ENCODE data around the gene DUSP18.
"Not testable (repeated sequence)": the region's sequence is repeated elsewhere in the genome, so short reads cannot be mapped to it uniquely, and the experiment has no call there.

The DUSP18 gene

DNA sequence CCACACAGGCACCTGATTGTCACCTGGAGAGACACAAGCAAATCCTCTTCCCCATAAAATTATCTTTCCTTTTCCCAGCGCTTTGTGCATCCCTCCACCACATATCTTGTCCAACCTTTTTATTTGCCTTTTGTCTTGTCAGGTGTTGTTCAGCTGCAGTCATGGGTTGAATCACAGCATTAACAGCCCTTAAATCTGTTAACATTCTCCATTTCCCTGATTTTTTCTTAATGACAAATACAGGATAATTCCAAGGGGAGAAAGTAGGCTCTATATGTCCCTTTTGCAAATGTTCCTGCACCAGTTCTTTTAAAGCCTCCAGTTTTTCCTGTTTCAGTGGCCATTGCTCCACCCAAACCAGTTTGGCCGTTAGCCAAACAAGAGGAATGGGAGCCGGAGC lies 8.9 kb upstream of the DUSP18 start:
- DNase-seq: not testable (repeated sequence)

DNA sequence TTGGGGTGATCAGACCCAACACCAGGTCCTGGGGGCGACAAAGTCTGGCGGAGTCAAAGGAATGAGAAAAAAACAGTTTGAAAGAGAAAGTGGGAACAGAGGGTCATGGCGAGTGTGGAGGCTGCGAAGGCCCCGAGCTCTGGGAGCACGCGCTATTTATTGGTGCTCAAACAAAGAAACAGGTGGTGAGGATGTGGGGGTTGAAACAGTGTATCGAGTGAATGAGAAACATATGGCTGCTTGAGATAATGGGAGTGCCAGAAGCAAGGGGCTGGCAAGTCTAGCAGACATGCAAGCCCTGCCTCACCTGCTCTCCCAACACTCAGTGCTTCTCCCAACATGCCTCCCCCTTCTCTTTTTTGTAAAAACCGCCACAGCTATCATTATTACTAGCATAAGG lies 7.8 kb upstream of the DUSP18 start:
- no peak for DNase-seq

DNA sequence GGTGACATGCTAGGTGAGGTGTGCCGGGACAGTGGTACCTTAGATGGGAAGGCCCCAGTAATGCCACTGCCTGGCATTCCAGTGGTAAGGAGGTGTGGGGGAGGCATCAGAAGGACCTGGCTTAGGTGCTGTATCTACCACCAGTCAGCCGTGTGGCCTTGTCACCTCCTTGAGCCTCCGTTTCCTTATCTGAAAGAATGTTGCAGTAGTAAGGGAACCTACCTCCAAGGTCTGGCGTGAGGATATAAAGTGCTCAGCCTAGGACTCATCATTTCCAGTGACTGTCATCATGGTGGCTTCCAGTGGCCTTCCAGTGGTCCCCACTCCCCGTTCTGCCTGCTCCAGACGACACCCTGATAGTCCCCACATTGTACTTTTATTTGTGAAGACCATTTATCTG lies 6.8 kb upstream of the DUSP18 start:
- no peak for DNase-seq

DNA sequence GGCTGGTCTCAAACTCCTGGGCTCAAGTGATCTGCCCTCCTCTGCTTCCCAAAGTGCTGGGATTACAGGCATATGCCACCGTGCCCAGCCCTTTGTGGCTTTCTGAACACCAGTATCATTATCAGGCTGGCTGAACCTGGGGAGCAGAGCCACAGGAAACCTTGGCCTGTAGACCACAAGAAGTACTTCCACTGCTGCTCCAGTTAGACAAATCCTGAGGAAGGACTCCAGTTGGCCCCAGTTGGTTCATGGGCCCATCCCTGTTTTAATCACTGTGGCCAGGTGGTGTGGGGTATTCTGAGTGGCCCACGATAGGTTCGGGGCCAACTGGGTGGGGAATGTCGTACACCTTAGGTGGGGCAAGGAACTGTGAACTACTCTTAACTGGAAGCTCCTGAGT lies 5.5 kb upstream of the DUSP18 start:
- DNase-seq: no peak

DNA sequence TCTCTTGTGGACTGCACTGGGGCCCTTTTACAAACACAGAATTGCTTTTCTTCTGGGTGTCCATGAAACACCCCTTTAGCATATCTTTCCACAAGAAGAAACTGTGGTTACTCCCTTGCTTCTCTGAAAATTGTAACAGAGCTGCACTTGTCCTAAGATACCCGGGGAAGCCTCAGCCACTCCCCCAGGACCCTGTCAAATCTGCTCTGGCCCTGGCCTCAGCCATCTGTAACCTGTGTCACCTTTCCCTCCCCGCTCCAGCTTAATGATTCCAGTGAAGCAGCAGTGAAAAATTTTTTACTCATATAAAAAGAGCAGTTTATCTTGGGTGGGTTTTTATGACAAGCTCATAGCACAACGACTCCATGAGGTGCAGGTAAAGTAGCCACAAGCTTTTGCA lies 3.4 kb upstream of the DUSP18 start:
- no peak for DNase-seq

DNA sequence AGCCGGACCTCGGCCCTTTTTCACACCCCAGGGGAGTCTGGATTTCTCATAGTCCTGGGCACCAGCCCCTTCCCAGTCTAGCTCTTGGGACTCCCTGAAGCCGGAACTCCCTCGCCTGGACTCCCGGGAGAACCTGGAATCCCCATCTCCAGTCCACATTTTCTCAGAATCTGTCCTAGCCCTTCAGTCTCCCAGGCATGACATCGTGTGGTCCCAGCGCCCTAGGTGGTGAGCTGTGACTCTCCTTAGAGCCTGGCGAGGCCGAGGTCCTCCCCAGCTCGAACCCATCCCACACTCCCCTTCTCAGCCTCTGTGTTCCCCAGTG lies 673 bp upstream of the DUSP18 start:
- DNase-seq: peak in 1 of 2 experiments; percentile 7

DNA sequence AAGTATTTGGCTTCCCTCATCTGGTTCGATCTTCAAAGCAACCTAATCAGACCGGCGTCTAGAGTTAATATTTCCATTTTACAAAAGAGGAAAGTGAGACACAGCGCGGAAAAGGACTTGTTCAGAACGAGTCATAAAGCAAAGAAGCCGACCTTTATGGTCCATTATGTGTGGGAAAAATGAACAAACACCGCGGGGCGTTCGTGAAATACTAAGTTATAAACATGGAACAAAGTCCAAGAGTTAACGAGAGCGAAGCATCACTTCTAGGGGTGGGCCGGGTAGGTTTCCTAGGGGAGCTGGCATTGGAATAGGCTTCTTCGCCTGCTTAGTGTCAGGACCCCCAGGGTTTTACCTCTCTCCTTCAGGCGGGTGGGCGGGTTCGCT lies 575 bp downstream of the DUSP18 start:
- no peak for DNase-seq

DNA sequence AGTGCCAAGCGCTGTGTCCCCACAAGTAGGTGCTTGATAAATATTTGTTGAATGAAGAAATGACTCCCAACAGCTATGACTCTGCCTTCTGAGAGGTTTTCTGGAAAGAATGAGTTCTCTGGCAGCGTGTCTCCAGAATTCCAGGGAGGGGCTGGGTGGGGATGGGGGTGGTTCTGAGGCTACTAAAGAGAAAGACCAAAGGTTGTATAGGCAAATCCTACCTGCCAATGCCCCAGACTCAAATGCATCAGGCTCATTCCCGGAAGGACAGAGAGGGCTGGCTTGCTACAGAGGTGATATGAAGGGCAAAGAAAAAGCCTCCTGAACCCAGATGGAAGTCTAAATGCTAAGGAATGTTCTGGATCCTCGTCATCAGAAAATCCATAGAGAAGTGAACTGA lies 1.9 kb downstream of the DUSP18 start:
- no peak for DNase-seq

DNA sequence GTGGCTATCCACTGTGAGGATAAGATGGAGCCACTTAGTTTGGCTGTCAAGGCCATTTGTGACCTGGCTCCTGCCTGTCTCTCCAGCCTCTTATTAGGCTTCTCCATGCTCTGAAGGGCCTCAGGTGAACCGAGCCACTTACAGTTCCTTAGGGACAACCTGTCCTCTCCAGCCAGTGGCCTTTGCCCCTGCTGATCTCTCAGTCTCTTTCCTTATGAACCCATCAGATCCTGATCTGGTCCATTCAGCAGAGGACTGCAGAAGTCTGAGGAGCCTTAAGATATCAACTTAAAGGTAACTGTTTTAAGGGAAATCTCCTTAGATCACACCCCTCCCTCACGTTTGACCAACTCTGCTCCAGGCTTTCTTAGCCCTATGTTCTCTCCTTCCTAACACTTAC lies 2.4 kb downstream of the DUSP18 start:
- no peak for DNase-seq

DNA sequence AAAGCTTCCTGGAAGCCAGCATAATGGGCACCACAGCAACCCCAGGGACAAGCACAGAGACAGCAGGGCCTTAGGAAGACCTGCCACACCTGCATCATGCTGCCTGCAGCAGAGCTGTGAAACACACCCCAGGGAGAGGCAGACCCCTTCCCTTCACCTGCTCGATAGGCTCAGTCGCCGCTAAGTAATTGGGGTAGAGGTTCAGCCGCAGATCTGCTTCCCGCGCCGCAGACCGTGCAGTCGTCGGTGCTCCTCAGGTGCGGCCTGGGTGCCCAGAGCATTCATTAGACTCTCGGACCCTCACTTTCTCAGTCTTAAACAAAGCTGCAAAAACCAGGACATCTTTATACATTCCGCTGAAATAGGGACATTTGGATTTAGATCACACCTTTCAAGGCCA lies 2.9 kb downstream of the DUSP18 start:
- DNase-seq: no peak

DNA sequence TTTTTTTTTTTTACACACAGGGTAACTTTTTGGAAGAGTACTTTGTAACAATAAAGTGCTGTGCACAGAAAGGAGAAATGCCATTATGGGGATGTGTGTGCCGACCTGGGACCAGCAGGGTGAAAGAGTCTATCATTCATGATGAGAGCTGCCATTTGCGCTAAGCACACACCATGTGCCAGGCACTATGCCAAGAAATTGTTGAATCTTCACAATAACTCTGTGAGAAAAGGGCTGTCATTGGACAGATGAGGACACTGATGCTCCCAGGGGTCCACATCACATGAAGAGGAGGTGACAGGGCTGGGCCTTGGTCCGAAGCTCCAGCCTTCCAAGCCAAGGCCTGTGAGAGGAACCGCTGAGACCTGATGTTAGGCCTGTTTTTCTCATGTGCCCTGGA lies 5.6 kb downstream of the DUSP18 start:
- DNase-seq: peak; percentile 36 to 72

DNA sequence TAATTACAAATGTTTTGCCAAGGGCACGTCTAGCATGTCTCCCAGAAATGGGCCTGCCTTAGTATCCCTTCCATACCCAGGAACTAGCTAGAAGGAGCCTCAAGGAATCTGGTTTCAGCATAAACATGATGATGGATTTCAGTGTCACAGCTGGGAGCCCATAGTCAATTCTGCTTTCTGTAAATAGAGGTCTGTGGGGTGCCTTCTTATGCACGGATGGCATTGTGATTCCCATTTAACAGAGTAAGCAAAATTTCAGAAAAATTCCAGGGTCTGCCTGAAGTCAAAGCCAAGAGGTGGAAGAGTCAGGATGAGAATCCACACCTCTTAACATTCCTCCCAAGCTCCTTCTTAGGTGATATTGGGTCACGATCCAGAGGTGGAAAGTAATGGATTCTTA lies 12.1 kb downstream of the DUSP18 start:
- DNase-seq: no peak

DNA sequence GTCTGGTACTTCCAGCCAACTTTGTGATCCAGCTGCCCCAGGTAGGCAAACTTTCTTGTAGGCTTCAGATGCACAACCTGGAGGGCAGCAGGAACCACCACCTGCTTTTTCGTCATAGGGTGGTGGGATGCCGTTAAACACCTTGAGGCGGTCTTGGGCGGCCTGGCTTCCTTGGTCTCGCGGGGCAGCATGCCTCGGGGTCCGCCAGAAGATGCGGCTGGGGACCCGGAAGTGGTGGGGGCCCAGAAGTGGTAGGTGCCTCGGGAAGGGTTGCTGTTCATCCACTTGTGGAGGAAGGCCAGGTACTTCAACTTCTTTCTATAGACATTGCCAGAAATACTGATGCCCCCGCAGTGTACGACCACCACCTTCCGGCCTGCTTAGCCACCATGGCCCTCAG lies 13.3 kb downstream of the DUSP18 start:
- DNase-seq: no peak

DNA sequence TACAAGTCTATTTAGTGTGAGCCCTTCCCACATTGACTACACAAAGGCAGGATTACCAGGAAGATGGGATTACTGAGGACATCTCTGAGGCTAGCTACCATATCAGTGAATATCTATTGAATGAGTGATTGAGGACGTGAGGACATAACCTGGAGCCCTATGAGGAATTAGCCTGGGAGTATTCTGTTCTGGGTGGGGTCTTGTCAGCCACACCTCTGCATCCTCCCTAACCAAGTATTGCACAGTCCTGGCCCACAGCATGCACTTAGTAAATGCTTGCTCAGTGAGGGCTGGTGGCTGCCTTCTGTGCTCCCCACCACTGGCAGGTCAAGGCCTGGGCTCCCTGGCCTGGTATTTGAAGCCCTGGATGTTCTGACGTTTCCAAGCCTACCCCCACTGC lies 14.8 kb downstream of the DUSP18 start:
- no peak for DNase-seq

DNA sequence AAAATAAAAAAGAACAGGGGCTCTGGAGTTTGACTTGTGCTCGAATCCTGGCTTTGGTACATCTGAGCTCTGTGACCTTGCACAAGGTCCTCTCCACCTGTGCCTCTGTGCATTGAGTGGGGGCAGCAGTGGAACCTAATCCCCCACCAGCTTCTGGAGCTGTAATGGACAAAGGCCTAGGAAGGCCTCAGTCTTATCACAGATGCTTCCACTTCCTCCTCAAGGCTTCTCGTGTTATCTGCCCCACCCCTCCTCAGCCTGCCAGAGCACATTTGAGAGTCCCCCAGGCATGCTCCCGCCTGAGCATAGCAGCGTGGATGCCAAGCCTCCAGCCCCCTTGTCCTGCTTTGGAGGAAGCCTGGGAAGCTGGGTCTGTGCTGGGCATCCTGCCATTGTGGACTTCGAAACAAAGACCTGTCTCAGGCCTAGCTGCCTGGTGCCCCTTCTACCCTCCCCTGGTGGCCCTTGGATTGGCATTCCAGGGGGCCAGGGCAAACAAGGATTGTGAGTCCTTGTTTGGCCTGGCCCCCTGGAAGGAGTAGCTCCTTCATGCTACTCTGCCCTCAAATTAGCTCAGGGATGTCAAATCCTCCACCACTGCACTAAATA lies 17.1 kb downstream of the DUSP18 start:
- no peak for DNase-seq

DNA sequence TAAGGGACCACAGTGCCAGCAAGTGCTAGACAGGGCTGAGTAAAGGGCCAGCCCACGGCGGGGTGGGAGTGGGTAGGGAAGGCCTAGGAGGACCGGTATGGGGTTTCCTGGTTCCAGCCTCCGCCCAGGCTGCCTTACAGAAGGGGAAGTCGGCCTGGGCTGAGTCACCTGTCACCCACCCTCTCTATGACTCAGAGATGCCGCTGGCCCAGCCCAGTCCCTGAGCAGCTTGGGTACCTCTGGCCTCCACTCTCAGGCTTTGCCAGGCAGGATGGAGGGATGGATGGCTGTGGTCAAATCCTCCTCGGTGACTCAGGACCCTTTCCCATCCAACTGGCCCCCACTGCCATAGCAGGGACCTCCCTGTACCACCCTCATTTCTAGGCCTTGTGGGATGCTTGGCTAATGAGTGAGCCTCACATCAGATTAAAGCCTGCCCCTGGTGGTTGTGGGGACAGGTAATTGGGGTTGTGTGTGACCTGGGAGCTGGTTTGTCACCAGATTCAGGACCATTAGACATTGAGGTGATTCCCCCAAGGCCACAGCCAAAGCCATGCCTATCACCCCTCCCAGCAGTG lies 18.2 kb downstream of the DUSP18 start:
- DNase-seq: no peak

DNA sequence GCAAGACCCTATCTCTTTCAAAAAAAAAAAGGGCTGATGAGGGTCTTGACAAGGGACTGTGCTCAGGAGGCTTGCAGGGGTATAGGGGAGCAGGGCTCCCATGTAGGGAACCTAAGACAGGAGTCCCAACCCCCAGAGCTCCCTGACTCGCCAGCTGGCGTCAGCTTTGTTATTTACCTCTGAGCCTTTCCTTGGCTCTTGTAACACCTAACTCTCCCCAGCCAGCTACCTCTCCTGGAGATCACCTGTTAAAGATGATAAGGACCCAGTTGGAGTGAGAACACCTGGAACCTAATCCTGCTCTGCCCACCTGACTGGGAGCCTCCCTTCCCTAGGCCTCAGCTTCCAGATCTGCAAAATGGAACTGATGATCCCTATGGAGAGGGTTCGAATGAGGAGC lies 18.9 kb downstream of the DUSP18 start:
- no peak for DNase-seq

DNA sequence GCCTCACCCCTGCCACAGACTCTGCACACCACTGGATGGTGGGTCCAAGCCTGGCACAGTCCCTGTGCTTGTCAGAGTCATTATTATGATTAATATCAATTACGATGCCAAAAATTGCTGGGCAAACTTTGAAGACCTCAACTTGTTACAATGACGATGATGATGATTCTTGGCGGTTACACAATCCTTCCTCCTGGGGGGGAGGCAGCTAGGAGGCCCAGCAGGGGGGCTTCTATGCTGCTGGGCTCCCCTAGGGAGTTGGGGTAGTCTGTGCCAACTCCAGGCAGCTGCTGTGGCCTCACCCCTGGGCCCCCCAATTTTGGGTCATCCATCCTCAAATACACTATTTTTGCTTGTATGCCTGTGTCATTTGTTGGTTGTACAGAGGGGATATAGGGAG lies 20.1 kb downstream of the DUSP18 start:
- DNase-seq: no peak

DNA sequence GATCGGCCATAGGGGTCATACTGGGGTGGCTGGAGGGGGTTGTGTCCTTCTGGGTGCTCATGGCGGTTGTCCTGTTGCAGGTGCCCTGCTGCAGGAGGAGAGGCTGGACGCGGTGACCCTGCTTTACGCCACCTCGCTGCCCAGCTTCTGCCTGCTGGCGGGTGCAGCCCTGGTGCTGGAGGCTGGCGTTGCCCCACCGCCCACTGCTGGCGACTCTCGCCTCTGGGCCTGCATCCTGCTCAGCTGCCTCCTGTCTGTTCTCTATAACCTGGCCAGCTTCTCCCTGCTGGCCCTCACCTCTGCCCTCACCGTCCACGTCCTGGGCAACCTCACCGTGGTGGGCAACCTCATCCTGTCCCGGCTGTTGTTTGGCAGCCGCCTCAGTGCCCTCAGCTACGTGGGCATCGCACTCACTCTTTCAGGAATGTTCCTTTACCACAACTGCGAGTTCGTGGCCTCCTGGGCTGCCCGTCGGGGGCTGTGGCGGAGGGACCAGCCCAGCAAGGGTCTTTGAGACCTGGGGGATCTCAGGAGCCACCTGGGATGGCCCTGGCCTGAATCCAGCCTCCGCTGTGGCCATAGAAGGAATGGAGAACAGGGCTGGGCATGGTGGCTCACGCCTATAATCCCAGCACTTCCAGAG lies 21.0 kb downstream of the DUSP18 start:
- DNase-seq: no peak

DNA sequence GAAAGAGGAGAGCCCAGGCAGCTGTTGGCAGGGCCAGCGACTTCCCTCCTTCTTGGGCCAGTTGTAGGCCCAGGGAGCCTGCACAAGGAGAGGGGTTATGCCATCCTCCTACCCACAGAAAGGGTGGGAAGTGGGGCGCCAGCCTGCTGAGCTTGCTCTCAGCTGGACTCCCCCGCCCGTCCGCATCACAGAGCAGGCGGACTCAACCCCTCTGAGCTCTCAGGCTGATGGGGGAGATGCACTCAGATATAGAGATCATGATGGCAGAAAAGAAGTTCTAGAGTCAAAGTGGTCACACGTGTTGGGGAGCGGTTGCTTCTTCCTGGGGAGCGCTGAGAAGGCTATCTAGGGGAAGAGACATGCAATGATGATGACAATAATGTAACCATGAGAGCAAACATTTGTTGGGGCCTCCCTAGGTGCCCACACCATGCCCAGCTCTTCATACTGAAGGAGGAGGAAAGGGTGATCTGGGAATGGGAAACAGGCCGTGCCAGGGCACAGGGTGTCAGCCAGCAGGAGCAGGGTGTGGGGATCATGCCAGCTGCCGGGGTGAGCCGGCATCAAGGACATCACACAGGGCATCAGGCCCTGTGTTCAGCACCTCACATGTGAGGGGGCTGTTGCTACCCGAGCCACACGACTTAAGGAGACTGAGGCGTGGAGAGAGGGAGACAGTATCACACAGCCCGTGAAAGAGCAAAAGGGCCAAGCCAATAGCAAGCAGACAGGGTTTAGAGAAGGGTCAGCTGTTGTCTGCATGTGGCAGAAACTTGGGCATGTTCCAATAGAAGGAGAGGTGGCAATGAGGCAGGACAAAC lies 24.4 kb downstream of the DUSP18 start:
- DNase-seq: no peak

DNA sequence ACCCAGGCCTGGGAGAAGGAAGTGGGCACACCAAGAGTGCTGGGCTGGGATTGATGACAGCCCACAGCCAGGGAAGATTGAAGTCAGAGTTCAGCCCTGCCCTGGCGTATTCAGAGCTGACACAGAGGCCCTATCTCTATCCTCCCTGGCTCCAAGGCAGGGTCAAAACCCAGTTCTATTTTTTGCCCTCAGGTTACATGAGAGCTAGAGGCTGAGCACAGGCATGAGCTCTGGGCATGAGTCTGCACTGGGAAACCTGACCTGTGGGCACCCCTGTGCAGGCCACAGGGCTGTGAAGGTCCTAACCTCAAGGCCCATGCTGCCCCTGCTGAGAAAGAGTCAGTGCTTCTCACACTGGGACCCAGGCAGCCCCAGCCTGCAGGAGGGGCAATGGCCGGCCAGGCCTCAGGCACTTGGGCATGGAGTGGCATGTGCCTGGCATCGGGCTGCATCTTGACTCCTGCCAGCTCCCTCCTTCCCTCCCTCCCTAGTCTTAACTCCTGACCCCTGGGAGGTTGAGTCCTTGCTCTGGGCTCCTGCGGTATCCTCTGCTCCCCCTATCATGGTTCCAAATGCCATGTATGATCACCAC lies 26.7 kb downstream of the DUSP18 start:
- DNase-seq: no peak

DNA sequence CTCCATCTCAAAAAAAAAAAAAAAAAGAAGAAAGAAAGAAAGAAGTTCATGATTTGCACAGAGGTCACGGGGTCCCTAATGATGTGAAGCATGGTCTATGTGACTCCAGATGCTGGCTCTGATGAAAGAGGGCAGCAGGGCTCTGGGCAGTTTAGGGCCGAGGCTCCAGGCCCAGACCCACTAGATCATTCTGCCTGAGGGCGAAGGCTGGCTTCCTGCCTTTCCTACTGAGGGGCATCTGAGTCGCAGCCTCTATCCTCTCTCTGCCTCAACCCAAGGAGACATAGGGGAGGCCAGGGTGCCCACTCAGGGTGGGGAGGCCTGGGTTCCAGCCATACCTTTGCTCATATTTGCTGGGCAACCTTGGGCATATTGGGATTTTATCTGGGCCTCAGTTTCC lies 27.3 kb downstream of the DUSP18 start:
- no peak for DNase-seq

DNA sequence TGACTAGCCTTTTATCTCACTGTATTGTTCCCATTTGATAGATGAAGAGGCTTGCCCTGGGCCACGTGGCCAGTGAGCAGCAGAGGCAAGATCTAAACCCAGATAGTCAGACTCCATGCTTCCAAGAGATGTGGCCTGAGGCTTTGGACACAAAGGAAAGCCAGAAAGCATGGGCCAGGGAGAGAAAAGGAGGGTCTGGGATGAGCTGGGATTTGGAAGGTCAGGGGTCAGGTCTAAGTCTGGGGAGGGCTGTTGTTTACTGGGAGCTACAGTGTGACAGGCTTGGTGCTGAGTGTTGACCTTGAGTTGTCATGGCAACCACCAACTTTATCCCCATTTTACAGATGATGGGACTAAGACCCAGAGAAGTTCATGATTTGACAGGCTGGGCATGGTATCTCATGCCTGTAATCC lies 30.0 kb downstream of the DUSP18 start:
- no peak for DNase-seq
